ENCODE measurements around the gene UAP1L1.
"Not testable (repeated sequence)": the region's sequence is repeated elsewhere in the genome, so short reads cannot be mapped to it uniquely, and the experiment has no call there.

The UAP1L1 gene

DNA sequence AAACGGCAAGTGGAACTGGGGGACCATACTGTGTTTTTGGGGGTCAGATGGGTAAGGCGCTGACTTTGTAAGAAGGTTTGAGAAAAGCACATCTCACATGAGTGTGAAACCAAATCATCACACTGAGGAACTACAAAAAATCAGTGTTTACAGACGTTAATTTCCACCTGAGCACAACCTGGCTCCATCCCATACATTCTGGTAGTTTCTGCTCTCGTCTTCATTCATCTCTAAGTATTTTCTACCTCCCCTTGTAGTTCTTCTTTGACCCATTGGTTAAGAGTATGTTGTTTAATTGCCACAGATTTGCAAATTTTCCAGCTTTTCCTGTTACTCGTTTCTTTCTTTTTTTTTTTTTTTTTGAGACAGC is 46.1 kb downstream of the UAP1L1 start:
- no CpG with 5 or more reads among the region's 5 CpGs for WGBS (ENCODE audit: extremely low coverage, insufficient coverage, insufficient read length)

GRCh38 chr9:137123952-137124462 is 46.7 kb downstream of the UAP1L1 start:
- not testable (repeated sequence) for H2AFZ ChIP-seq (ENCODE audit: insufficient read depth, low read length, poor library complexity); H3K9me3 ChIP-seq (ENCODE audit: insufficient read depth, low read depth, low read length); H2BK5ac ChIP-seq (ENCODE audit: low read depth, low read length, poor library complexity); H3K36me3 ChIP-seq (ENCODE audit: control insufficient read depth in 1 of 2, insufficient read depth in 2 of 2, low read length in 2 of 2); H3K27me3 ChIP-seq (ENCODE audit: insufficient read depth, low read length); H4K12ac ChIP-seq (ENCODE audit: low read depth, low read length); H3K4ac ChIP-seq (ENCODE audit: low read depth, low read length); H3K27ac ChIP-seq (ENCODE audit: low read depth, low read length); H2BK12ac ChIP-seq (ENCODE audit: low read length); H4K91ac ChIP-seq (ENCODE audit: low read depth, low read length); H2AK5ac ChIP-seq (ENCODE audit: low read length); H2BK120ac ChIP-seq (ENCODE audit: insufficient read depth, low read length, poor library complexity); H3K4me2 ChIP-seq (ENCODE audit: low read length); H3K18ac ChIP-seq (ENCODE audit: low read length); H3K14ac ChIP-seq (ENCODE audit: low read length); H4K8ac ChIP-seq (ENCODE audit: low read depth, low read length); H3K4me1 ChIP-seq (ENCODE audit: control insufficient read depth in 1 of 2, insufficient read depth in 2 of 2, low read length in 2 of 2); H3K79me2 ChIP-seq (ENCODE audit: control insufficient read depth, insufficient read depth, low read length, poor library complexity); H3K4me3 ChIP-seq (ENCODE audit: low read depth, low read length); H3K79me1 ChIP-seq (ENCODE audit: low read length); H3K23ac ChIP-seq (ENCODE audit: low read length)
- DNase-seq: peak in 1 of 2 donors; percentile 14
- WGBS (ENCODE audit: extremely low coverage, insufficient coverage, insufficient read length): no CpG with 5 or more reads among the region's 5 CpGs
- peak overlapping the region; percentile 40 for H3K9ac ChIP-seq (ENCODE audit: low read length)

More for the DNA sequence above, 46.1 kb downstream of the UAP1L1 start:
- Histone ChIP-seq H3K79me2 (ENCODE audit: control insufficient read depth, insufficient read depth, low read length, poor library complexity) (no peaks in the 10 kb centered on the region), H3K9ac (ENCODE audit: low read length) (no peak overlapping the region), H2BK12ac (ENCODE audit: low read length) (no peak overlapping the region), H3K4me2 (ENCODE audit: low read length) (no peak overlapping the region), H4K8ac (ENCODE audit: low read depth, low read length) (no peak overlapping the region), H3K4ac (ENCODE audit: low read depth, low read length) (no peak overlapping the region), H3K9me3 (ENCODE audit: insufficient read depth, low read depth, low read length) (peaks cover 3% of the 10 kb centered on the region), H2BK5ac (ENCODE audit: low read depth, low read length, poor library complexity) (no peak overlapping the region), H3K36me3 (ENCODE audit: control insufficient read depth in 1 of 2, insufficient read depth in 2 of 2, low read length in 2 of 2) (no peaks in the 10 kb centered on the region), H3K23ac (ENCODE audit: low read length) (no peak overlapping the region), H3K27ac (ENCODE audit: low read depth, low read length) (no peak overlapping the region), H2AFZ (ENCODE audit: insufficient read depth, low read length, poor library complexity) (no peak overlapping the region), H2AK5ac (ENCODE audit: low read length) (no peak overlapping the region), H4K91ac (ENCODE audit: low read depth, low read length) (no peak overlapping the region), H3K14ac (ENCODE audit: low read length) (no peak overlapping the region), H3K27me3 (ENCODE audit: insufficient read depth, low read length) (no peaks in the 10 kb centered on the region), H2BK120ac (ENCODE audit: insufficient read depth, low read length, poor library complexity) (no peak overlapping the region), H4K12ac (ENCODE audit: low read depth, low read length) (no peak overlapping the region), H3K79me1 (ENCODE audit: low read length) (no peaks in the 10 kb centered on the region), H3K18ac (ENCODE audit: low read length) (no peak overlapping the region), H3K4me3 (ENCODE audit: low read depth, low read length) (no peak overlapping the region), H3K4me1 (ENCODE audit: control insufficient read depth in 1 of 2, insufficient read depth in 2 of 2, low read length in 2 of 2) (peaks cover 0 to 2% of the 10 kb centered on the region in 2 experiments)
- DNase-seq: no peak

GRCh38 chr9:137126786-137127185 is 49.5 kb downstream of the UAP1L1 start:
- Histone ChIP-seq H3K36me3 (ENCODE audit: control insufficient read depth in 1 of 2, insufficient read depth in 2 of 2, low read length in 2 of 2) (no peaks in the 10 kb centered on the region), H4K91ac (ENCODE audit: low read depth, low read length) (no peak overlapping the region), H3K79me1 (ENCODE audit: low read length) (peaks cover 9% of the 10 kb centered on the region), H3K14ac (ENCODE audit: low read length) (no peak overlapping the region), H3K4me1 (ENCODE audit: control insufficient read depth in 1 of 2, insufficient read depth in 2 of 2, low read length in 2 of 2) (peaks cover 10 to 11% of the 10 kb centered on the region in 2 experiments), H2AK5ac (ENCODE audit: low read length) (no peak overlapping the region), H3K4me2 (ENCODE audit: low read length) (no peak overlapping the region), H2BK120ac (ENCODE audit: insufficient read depth, low read length, poor library complexity) (no peak overlapping the region), H3K79me2 (ENCODE audit: control insufficient read depth, insufficient read depth, low read length, poor library complexity) (peaks cover 11% of the 10 kb centered on the region), H3K27ac (ENCODE audit: low read depth, low read length) (no peak overlapping the region), H3K4ac (ENCODE audit: low read depth, low read length) (no peak overlapping the region), H3K9ac (ENCODE audit: low read length) (no peak overlapping the region), H3K9me3 (ENCODE audit: insufficient read depth, low read depth, low read length) (peaks cover 3% of the 10 kb centered on the region), H3K23ac (ENCODE audit: low read length) (no peak overlapping the region), H2AFZ (ENCODE audit: insufficient read depth, low read length, poor library complexity) (no peak overlapping the region), H3K27me3 (ENCODE audit: insufficient read depth, low read length) (no peaks in the 10 kb centered on the region), H3K4me3 (ENCODE audit: low read depth, low read length) (no peak overlapping the region), H3K18ac (ENCODE audit: low read length) (no peak overlapping the region), H2BK12ac (ENCODE audit: low read length) (no peak overlapping the region), H4K12ac (ENCODE audit: low read depth, low read length) (no peak overlapping the region), H2BK5ac (ENCODE audit: low read depth, low read length, poor library complexity) (no peak overlapping the region), H4K8ac (ENCODE audit: low read depth, low read length) (no peak overlapping the region)
- no CpG with 5 or more reads among the region's 3 CpGs for WGBS (ENCODE audit: extremely low coverage, insufficient coverage, insufficient read length)
- DNase-seq: no peak

DNA sequence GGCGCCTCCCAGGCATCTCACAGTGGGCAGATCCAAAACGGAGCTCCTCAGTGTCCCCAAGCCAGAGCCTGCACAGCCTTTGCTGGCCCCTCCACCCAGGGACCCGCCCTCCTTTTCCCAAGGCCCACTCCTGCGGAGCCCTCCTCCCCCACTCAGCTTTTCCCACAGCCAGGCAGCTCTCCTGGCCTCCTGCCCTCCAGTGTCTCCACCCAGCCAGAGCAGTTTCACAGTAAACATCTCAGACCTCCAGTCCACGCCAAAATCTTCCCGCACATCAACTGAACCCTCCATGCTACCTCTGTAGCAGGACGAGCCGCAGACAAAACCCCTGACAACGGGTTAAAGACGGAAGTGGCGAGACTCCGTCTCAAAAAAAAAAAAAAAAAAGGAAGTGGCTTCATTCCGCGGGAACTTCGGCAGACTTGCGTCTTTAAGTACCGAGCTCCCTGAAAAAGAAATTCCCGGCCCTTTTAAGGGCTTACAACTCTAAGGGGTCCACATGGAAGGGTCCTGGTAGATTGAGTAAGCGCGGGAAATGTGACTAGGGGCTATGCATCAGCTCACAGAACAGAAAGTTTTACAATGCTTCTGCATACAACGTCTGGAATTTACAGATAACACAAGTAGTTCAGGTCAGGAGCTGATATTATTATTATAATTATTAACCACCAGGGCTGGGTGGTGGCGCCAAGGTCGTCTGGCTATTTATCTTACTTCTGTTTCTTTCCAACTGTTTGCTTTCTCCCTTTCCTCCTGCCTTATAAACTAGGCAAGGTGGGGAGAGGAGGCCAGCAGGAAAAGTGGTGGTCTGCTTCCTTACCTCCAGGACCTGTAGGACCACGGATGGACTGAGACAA is 50.2 kb downstream of the UAP1L1 start:
- Histone ChIP-seq H3K14ac (ENCODE audit: low read length) (no peak overlapping the region), H3K9ac (ENCODE audit: low read length) (no peak overlapping the region), H2BK5ac (ENCODE audit: low read depth, low read length, poor library complexity) (no peak overlapping the region), H3K18ac (ENCODE audit: low read length) (no peak overlapping the region), H4K8ac (ENCODE audit: low read depth, low read length) (no peak overlapping the region), H2BK120ac (ENCODE audit: insufficient read depth, low read length, poor library complexity) (no peak overlapping the region), H2AFZ (ENCODE audit: insufficient read depth, low read length, poor library complexity) (no peak overlapping the region), H4K12ac (ENCODE audit: low read depth, low read length) (no peak overlapping the region), H3K23ac (ENCODE audit: low read length) (no peak overlapping the region), H3K4me3 (ENCODE audit: low read depth, low read length) (no peak overlapping the region), H4K91ac (ENCODE audit: low read depth, low read length) (no peak overlapping the region), H3K27me3 (ENCODE audit: insufficient read depth, low read length) (no peaks in the 10 kb centered on the region), H3K9me3 (ENCODE audit: insufficient read depth, low read depth, low read length) (peaks cover 3% of the 10 kb centered on the region), H3K79me1 (ENCODE audit: low read length) (peaks cover 9% of the 10 kb centered on the region), H3K27ac (ENCODE audit: low read depth, low read length) (no peak overlapping the region), H3K36me3 (ENCODE audit: control insufficient read depth in 1 of 2, insufficient read depth in 2 of 2, low read length in 2 of 2) (no peaks in the 10 kb centered on the region), H3K4me1 (ENCODE audit: control insufficient read depth in 1 of 2, insufficient read depth in 2 of 2, low read length in 2 of 2) (peaks cover 10 to 11% of the 10 kb centered on the region in 2 experiments), H3K4me2 (ENCODE audit: low read length) (no peak overlapping the region), H3K4ac (ENCODE audit: low read depth, low read length) (no peak overlapping the region), H3K79me2 (ENCODE audit: control insufficient read depth, insufficient read depth, low read length, poor library complexity) (peaks cover 11% of the 10 kb centered on the region), H2AK5ac (ENCODE audit: low read length) (no peak overlapping the region), H2BK12ac (ENCODE audit: low read length) (no peak overlapping the region)
- DNase-seq: no peak
- no CpG with 5 or more reads among the region's 24 CpGs for WGBS (ENCODE audit: extremely low coverage, insufficient coverage, insufficient read length)
